Lung (tissue), 12 donors: ENCODE data around the gene VDR. TPM values are rescaled to one million over a fixed set of nuclear protein-coding genes. Genes with fewer than 3 reads are reported as not detected.

Source experiments
- ATAC-seq: fragments of 200-7000 bp; cut with Tn5 transposase; one replicate; pipeline ENCODE4 v1.9.1; 2020; ENCODE audit warnings: moderate number of reproducible peaks; ENCODE audit not compliant: insufficient read depth, low FRiP score
- DNase-seq, 3 donors: peaks; one replicate each; pipeline ENCODE4 v3.0.0-alpha.2; 2013 to 2017
- H3K27ac ChIP-seq, 2 donors: one replicate each; pipeline ENCODE4 v1.5.1; 2013; ENCODE audit warnings: mild to moderate bottlenecking in 2 of 2, moderate library complexity in 2 of 2, control low read depth in 1 of 2, inconsistent platforms in 1 of 2, low read depth in 1 of 2, low read length in 1 of 2
- H3K27me3 ChIP-seq, 3 donors: one replicate each; pipeline ENCODE4 v1.5.1; 2013; ENCODE audit warnings: low read length in 2 of 3; ENCODE audit not compliant: control insufficient read depth in 3 of 3, insufficient read depth in 3 of 3
- H3K36me3 ChIP-seq, 4 donors: one replicate each; pipeline ENCODE4 v1.5.1; 2013; ENCODE audit warnings: low read length in 4 of 4, mild to moderate bottlenecking in 1 of 4, moderate library complexity in 1 of 4; ENCODE audit not compliant: control insufficient read depth in 4 of 4, insufficient read depth in 4 of 4
- H3K4me1 ChIP-seq, 5 donors: one replicate each; pipeline ENCODE4 v1.5.1; 2013; ENCODE audit warnings: low read length in 5 of 5, mild to moderate bottlenecking in 2 of 5, moderate library complexity in 1 of 5; ENCODE audit not compliant: control insufficient read depth in 5 of 5, insufficient read depth in 5 of 5
- H3K4me3 ChIP-seq: one replicate; pipeline ENCODE4 v1.5.1; 2013; ENCODE audit warnings: mild to moderate bottlenecking, control low read depth, moderate library complexity
- H3K9ac ChIP-seq, 2 donors: one replicate each; pipeline ENCODE4 v1.5.1; 2013; ENCODE audit warnings: low read length in 2 of 2, control low read depth in 1 of 2; ENCODE audit not compliant: insufficient read depth in 1 of 2
- H3K9me3 ChIP-seq, 4 donors: one replicate each; pipeline ENCODE4 v1.5.1; 2013; ENCODE audit warnings: low read length in 3 of 4, mild to moderate bottlenecking in 1 of 4, moderate library complexity in 1 of 4; ENCODE audit not compliant: control insufficient read depth in 4 of 4, insufficient read depth in 3 of 4
- CTCF ChIP-seq: IDR thresholded peaks from 2 replicates; pipeline ENCODE4 v1.5.1; 2012; ENCODE audit warnings: mild to moderate bottlenecking; ENCODE audit errors: control extremely low read depth, extremely low read depth
- WGBS, 2 donors: extraction: QIAGEN DNeasy Blood & Tissue Kit; methylation state at CpG; one replicate each; pipeline ENCODE4 v1.1.7; 2013; 5-methylcytosine and 5-hydroxymethylcytosine counted together
- polyA plus RNA-seq, 2 donors: library from polyadenylated mRNA; stranded (reverse); fragments of 200-250 nt; gene quantifications; one replicate each; pipeline ENCODE4 v1.2.1, GENCODE V29; 2013
- total RNA-seq, 2 donors: library from RNA; depleted of rRNA in 1 of 2; stranded (reverse); fragments of >200 nt in 1 of 2; gene quantifications; one replicate each; pipeline ENCODE4 v1.2.1, GENCODE V29; 2014 to 2021
- donor health status: control.
- donor health status: control.
- donor health status: Bipolar disorder and iron deficiency.
- donor health status: healthy.
- donor health status: DM: yes; HTN: yes; CAD: no.

Gene VDR
- total and polyA plus RNA-seq, 4 donors: 4.4 to 27.4 (median 14.3) TPM

- no peak for DNase-seq
- no peak for TF ChIP-seq CTCF
- no peaks in the 10 kb centered on the region for H3K36me3 ChIP-seq
- peak overlapping the region in 1 of 2 donors; percentile 40 for H3K27ac ChIP-seq
- no peak for ATAC-seq
- no peak overlapping the region for H3K4me3 ChIP-seq
- no peaks in the 10 kb centered on the region for H3K9me3 ChIP-seq
- H3K9ac ChIP-seq: no peak overlapping the region
- H3K27me3 ChIP-seq: no peaks in the 10 kb centered on the region
- H3K4me1 ChIP-seq: peaks cover 0 to 16% (median 9%) of the 10 kb centered on the region in 5 donors
- WGBS, 2 donors: 70 to 76% methylated on average over 12 of the region's 12 CpGs
These were observed 69.6 kb downstream of the VDR start for GRCh38 chr12:47835006-47835830.

GRCh38 chr12:47834199-47834903, 70.4 kb downstream of the VDR start:
- H3K4me1 ChIP-seq: peaks cover under 1 to 19% (median 11%) of the 10 kb centered on the region in 5 donors
- WGBS, 2 donors: 56 to 74% methylated on average over 8 of the region's 8 CpGs
- no peaks in the 10 kb centered on the region for H3K9me3 ChIP-seq
- no peaks in the 10 kb centered on the region for H3K27me3 ChIP-seq
- H3K27ac ChIP-seq: peak overlapping the region in 1 of 2 donors; percentile 12
- no peaks in the 10 kb centered on the region for H3K36me3 ChIP-seq
- ATAC-seq: no peak
- DNase-seq: no peak
- TF ChIP-seq CTCF: no peak
- no peak overlapping the region for H3K9ac ChIP-seq
- H3K4me3 ChIP-seq: no peak overlapping the region

GRCh38 chr12:47833591-47834012, 71.2 kb downstream of the VDR start:
- no peaks in the 10 kb centered on the region for H3K9me3 ChIP-seq
- H3K4me1 ChIP-seq: peaks cover 4 to 25% (median 18%) of the 10 kb centered on the region in 5 donors
- 93 to 95% methylated on average over 12 of the region's 12 CpGs for WGBS, 2 donors

More at GRCh38 chr12:47833591-47834012, 71.2 kb downstream of the VDR start:
- H3K27me3 ChIP-seq: no peaks in the 10 kb centered on the region
- DNase-seq (no peak), ATAC-seq (no peak)
- H3K36me3 ChIP-seq: no peaks in the 10 kb centered on the region
- no peak for TF ChIP-seq CTCF
- no peak overlapping the region for H3K27ac ChIP-seq
- H3K9ac ChIP-seq: no peak overlapping the region
- H3K4me3 ChIP-seq: no peak overlapping the region
